Neural crest cell (in vitro differentiated cells): Measurements from ENCODE around the gene UTP4. TPM values are rescaled to one million over a fixed set of nuclear protein-coding genes. Genes with fewer than 3 reads are reported as not detected.

Source experiments
- DNase-seq: peaks from one replicate; pipeline ENCODE4 v3.0.0; 2021; ENCODE audit warnings: low read depth, mixed read lengths, low spot score
- H3K27ac Mint-ChIP-seq: one replicate; pipeline ENCODE4 v1.8.0; 2021; ENCODE audit warnings: mild to moderate bottlenecking, mixed read lengths; ENCODE audit not compliant: unreplicated experiment
- H3K27me3 Mint-ChIP-seq: 2 replicates; pipeline ENCODE4 v1.8.0; 2021; ENCODE audit warnings: low read depth, mild to moderate bottlenecking, mixed read lengths
- H3K36me3 Mint-ChIP-seq: 2 replicates; pipeline ENCODE4 v1.8.0; 2021; ENCODE audit warnings: low read depth, mild to moderate bottlenecking, mixed read lengths
- H3K4me1 Mint-ChIP-seq: 2 replicates; pipeline ENCODE4 v1.8.0; 2021; ENCODE audit warnings: mixed read lengths
- H3K4me3 Mint-ChIP-seq: one replicate; pipeline ENCODE4 v1.8.0; 2021; ENCODE audit warnings: mild to moderate bottlenecking, mixed read lengths
- H3K9me3 Mint-ChIP-seq: 2 replicates; pipeline ENCODE4 v1.8.0; 2021; ENCODE audit warnings: mixed read lengths
- CTCF ChIP-seq: fragments of 200-600 bp; sonication (generic); conservative IDR thresholded peaks from 2 replicates; pipeline ENCODE4 v1.5.0; 2021; ENCODE audit warnings: antibody characterized with exemption, mild to moderate bottlenecking
- total RNA-seq: library from RNA; stranded (reverse); gene quantifications from 2 replicates; pipeline ENCODE4 v1.2.1, GENCODE V29; 2021

Gene UTP4
- total RNA-seq, 1 donor from 2014 or later: 78.5 TPM

GRCh38 chr16:69217433-69217832, 85.0 kb downstream of the UTP4 start:
- Mint-ChIP-seq H3K36me3 (no peaks in the 10 kb centered on the region), H3K9me3 (no peaks in the 10 kb centered on the region), H3K4me3 (no peak overlapping the region), H3K27me3 (no peaks in the 10 kb centered on the region), H3K27ac (no peak overlapping the region), H3K4me1 (no peaks in the 10 kb centered on the region)
- DNase-seq: no peak
- TF ChIP-seq CTCF: no peak

Other genes with a start within 250 kb of the UTP4 start
- 2.9 and 4.2 TPM in 2 replicates for gene HAS3, start 27.0 kb upstream of the UTP4 start, total RNA-seq
- 139 and 156 TPM in 2 replicates for gene CHTF8, start 61 bp upstream of the UTP4 start, total RNA-seq
- 28.9 and 31.5 TPM in 2 replicates for gene SNTB2, start 54.5 kb downstream of the UTP4 start, total RNA-seq
- 35.3 and 36.5 TPM in 2 replicates for gene VPS4A, start 178.7 kb downstream of the UTP4 start, total RNA-seq
- 19.4 and 20.1 TPM in 2 replicates for gene PDF, start 197.9 kb downstream of the UTP4 start, total RNA-seq
- gene COG8, start 206.9 kb downstream of the UTP4 start, total RNA-seq: 64.2 and 67.6 TPM in 2 replicates
- 42.0 and 42.3 TPM in 2 replicates for gene NIP7, start 207.1 kb downstream of the UTP4 start, total RNA-seq
- gene TMED6, start 219.1 kb downstream of the UTP4 start, total RNA-seq: 0.56 and 0.82 TPM in 2 replicates